ENCODE results near the gene MED13L.

DNA sequence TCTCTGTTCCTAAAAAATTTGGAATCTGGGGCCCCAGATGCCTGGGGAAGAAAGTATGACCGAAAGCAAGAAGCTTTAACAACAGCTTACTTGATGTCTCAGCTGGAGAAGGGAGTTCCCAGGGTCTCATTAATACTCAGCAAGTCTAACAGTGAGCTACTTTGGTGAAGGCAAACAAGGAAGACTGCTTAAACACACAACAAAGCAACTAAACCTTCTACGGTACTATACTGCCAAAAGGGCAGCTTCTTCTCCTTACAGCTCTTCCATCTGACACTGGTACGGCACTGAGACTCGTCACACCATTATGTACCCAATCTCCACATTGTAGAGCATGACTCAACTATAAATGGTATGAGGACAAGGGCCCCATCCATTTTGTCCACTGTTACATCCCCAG is 213.0 kb downstream of the MED13L start:
- TF ChIP-seq CTCF (IDR thresholded peaks at IDR 0.05), result no peak
- no peak for TF ChIP-seq POLR2A (IDR thresholded peaks at IDR 0.05)

Measured in thyroid gland (tissue), 4 donors.